ENCODE measurements around the gene EPB41. TPM values are rescaled to one million over a fixed set of nuclear protein-coding genes. Genes with fewer than 3 reads are reported as not detected.
"Not testable (repeated sequence)": the region's sequence is repeated elsewhere in the genome, so short reads cannot be mapped to it uniquely, and the experiment has no call there.

Gene EPB41
- total and polyA plus RNA-seq, 2 of the 4 experiments (the other 2 are of a cell fraction) = 4.6 to 10.0 TPM

- TF ChIP-seq, protein P1, sequence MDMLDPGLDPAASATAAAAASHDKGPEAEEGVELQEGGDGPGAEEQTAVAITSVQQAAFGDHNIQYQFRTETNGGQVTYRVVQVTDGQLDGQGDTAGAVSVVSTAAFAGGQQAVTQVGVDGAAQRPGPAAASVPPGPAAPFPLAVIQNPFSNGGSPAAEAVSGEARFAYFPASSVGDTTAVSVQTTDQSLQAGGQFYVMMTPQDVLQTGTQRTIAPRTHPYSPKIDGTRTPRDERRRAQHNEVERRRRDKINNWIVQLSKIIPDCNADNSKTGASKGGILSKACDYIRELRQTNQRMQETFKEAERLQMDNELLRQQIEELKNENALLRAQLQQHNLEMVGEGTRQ (IDR thresholded peaks at IDR 0.05; ENCODE audit: low read depth, low read length) = no peak
- TF ChIP-seq CTCF (conservative IDR thresholded peaks at IDR 0.05; ENCODE audit: low read depth, low read length) = no peak
Observed at GRCh38 chr1:29148656-29149491, 234.5 kb downstream of the EPB41 start (continued).

- H3K23ac ChIP-seq (ENCODE audit: low read depth, low read length); ATAC-seq (ENCODE audit: low read depth); H3K18ac ChIP-seq (ENCODE audit: low read depth, low read length); H3K4me1 ChIP-seq (ENCODE audit: control insufficient read depth, insufficient read depth, low read length); H2AK5ac ChIP-seq (ENCODE audit: low read depth, low read length); H3K4ac ChIP-seq (ENCODE audit: low read depth, low read length); H2AFZ ChIP-seq (replicated peaks; ENCODE audit: low read length, poor library complexity); intact Hi-C loops (cut with micrococcal nuclease); H2BK15ac ChIP-seq (ENCODE audit: low read depth, low read length); H3K9ac ChIP-seq (ENCODE audit: low read depth, low read length); dilution Hi-C loops (cut with HindIII; ENCODE audit: low sequenced_read_pairs, unreplicated experiment); in situ Hi-C loops (cut with MboI; ENCODE audit: low sequenced_read_pairs); DNase-seq; H3K56ac ChIP-seq (ENCODE audit: extremely low read depth, insufficient read depth, low read length); H3K9me3 ChIP-seq (ENCODE audit: control insufficient read depth, insufficient read depth, low read length); H4K8ac ChIP-seq (ENCODE audit: low read depth in 2 of 2, low read length in 2 of 2); H2BK5ac ChIP-seq (ENCODE audit: low read depth, low read length, poor library complexity, severe bottlenecking); H3K4me3 ChIP-seq (ENCODE audit: insufficient read depth, low read depth, low read length); H3K9me1 ChIP-seq (ENCODE audit: insufficient read depth, low read length); H4K91ac ChIP-seq (ENCODE audit: insufficient read depth, low read depth, low read length); BruUV-seq (replicated peaks); H3K4me2 ChIP-seq (ENCODE audit: low read depth, low read length); H3K14ac ChIP-seq (replicated peaks; ENCODE audit: low read depth, low read length); CTCF ChIA-PET; H3K27me3 ChIP-seq (ENCODE audit: control insufficient read depth, insufficient read depth, low read length); POLR2A ChIA-PET (ENCODE audit: unreplicated experiment); H2BK20ac ChIP-seq (ENCODE audit: low read depth, low read length); H2BK120ac ChIP-seq (ENCODE audit: low read depth, low read length); H3K27ac ChIP-seq (ENCODE audit: insufficient read depth, low read length); H2AK9ac ChIP-seq (replicated peaks; ENCODE audit: low read depth, low read length, poor library complexity); H4K5ac ChIP-seq (ENCODE audit: low read depth, low read length): not testable (repeated sequence)
- peaks cover 30 to 48% of the 10 kb centered on the region in 2 experiments for H3K79me1 ChIP-seq (ENCODE audit: low read depth in 1 of 2, low read length in 2 of 2)
- 100% methylated on average over 3 of the region's 9 CpGs; no CpG with 5 or more reads in 1 of the 2 experiments for WGBS, 2 experiments (ENCODE audit: extremely low coverage in 2 of 2, insufficient read length in 1 of 2)
- peaks cover 16% of the 10 kb centered on the region for H4K20me1 ChIP-seq (ENCODE audit: insufficient read depth, low read length)
- peaks cover 70% of the 10 kb centered on the region for H3K36me3 ChIP-seq (ENCODE audit: control insufficient read depth, insufficient read depth, low read length)
Observed at GRCh38 chr1:29150346-29150745, 236.0 kb downstream of the EPB41 start.

Data from IMR-90 (cell line).